ENCODE measurements around the gene RPS29. TPM values are rescaled to one million over a fixed set of nuclear protein-coding genes. Genes with fewer than 3 reads are reported as not detected.
A peak's percentile ranks its signal among the peaks of the same experiment; 100 is the strongest.

Gene RPS29
- total and polyA plus RNA-seq, 9 of the 15 experiments (the other 6 are each of a cell fraction or from before 2014, with no cell fraction given) = 1,545 to 5,012 (median 2,448) TPM

- TF ChIP-seq, protein P1, sequence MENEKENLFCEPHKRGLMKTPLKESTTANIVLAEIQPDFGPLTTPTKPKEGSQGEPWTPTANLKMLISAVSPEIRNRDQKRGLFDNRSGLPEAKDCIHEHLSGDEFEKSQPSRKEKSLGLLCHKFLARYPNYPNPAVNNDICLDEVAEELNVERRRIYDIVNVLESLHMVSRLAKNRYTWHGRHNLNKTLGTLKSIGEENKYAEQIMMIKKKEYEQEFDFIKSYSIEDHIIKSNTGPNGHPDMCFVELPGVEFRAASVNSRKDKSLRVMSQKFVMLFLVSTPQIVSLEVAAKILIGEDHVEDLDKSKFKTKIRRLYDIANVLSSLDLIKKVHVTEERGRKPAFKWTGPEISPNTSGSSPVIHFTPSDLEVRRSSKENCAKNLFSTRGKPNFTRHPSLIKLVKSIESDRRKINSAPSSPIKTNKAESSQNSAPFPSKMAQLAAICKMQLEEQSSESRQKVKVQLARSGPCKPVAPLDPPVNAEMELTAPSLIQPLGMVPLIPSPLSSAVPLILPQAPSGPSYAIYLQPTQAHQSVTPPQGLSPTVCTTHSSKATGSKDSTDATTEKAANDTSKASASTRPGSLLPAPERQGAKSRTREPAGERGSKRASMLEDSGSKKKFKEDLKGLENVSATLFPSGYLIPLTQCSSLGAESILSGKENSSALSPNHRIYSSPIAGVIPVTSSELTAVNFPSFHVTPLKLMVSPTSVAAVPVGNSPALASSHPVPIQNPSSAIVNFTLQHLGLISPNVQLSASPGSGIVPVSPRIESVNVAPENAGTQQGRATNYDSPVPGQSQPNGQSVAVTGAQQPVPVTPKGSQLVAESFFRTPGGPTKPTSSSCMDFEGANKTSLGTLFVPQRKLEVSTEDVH (IDR thresholded peaks at IDR 0.05; ENCODE audit: low read depth, partially characterized antibody) = no peak
- TF ChIP-seq XRCC5 (IDR thresholded peaks at IDR 0.05; ENCODE audit: low read depth, low read length) = no peak
- peak in 1 of 2 experiments; percentile 45; a peak in 3 of 4 replicates for TF ChIP-seq KDM1A (IDR thresholded peaks at IDR 0.05)
- TF ChIP-seq ZNF124 (CRISPR knock-in tag; IDR thresholded peaks at IDR 0.05) = no peak
- no peak for TF ChIP-seq GABPB2 (CRISPR knock-in tag; conservative IDR thresholded peaks at IDR 0.05)
- TF ChIP-seq GTF2E2 (tag; IDR thresholded peaks at IDR 0.05) = no peak
- no peak for TF ChIP-seq PHF20 (IDR thresholded peaks at IDR 0.05; ENCODE audit: partially characterized antibody)
- no peak for TF ChIP-seq E4F1 (CRISPR knock-in tag; IDR thresholded peaks at IDR 0.05; ENCODE audit: borderline replicate concordance)
- TF ChIP-seq TRIM24 (IDR thresholded peaks at IDR 0.05) = 0 out of 4 replicates have a peak, but pooled peaks of 1 of the 2 experiments have one; percentile 30
- TF ChIP-seq NFE2 (IDR thresholded peaks at IDR 0.05; ENCODE audit: low read depth) = no peak
- TF ChIP-seq ZNF263 (CRISPR knock-in tag; IDR thresholded peaks at IDR 0.05; ENCODE audit: borderline replicate concordance) = no peak
- peak; percentile 55; the same call in 1 of the 2 replicates for TF ChIP-seq EP400 (IDR thresholded peaks at IDR 0.05)
- TF ChIP-seq RFX7 (CRISPR knock-in tag; IDR thresholded peaks at IDR 0.05) = no peak
- TF ChIP-seq SRSF7 (optimal IDR thresholded peaks at IDR 0.05; ENCODE audit: low read depth, low read length) = no peak
- TF ChIP-seq ZBTB17 (CRISPR knock-in tag; IDR thresholded peaks at IDR 0.05) = no peak
- no peak for TF ChIP-seq KAT8 (IDR thresholded peaks at IDR 0.05; ENCODE audit: low read depth)
- TF ChIP-seq ZC3H11A (IDR thresholded peaks at IDR 0.05; ENCODE audit: low read depth, low read length) = no peak
- TF ChIP-seq PML (IDR thresholded peaks at IDR 0.05; ENCODE audit: low read length) = no peak
- TF ChIP-seq GATA2 (CRISPR knock-in tag; IDR thresholded peaks at IDR 0.05) = no peak
- TF ChIP-seq FOXJ3 (CRISPR knock-in tag; IDR thresholded peaks at IDR 0.05) = no peak
- no peak for TF ChIP-seq ZNF780A (CRISPR knock-in tag; IDR thresholded peaks at IDR 0.05)
These were observed 8.3 kb upstream of the RPS29 start (continued) for GRCh38 chr14:49594347-49595091.
